Hematopoietic multipotent progenitor cell treated with erythropoietin and hydrocortisone succinate and interleukin-3 and kit ligand, for 4 days (in vitro differentiated cells): ENCODE measurements around the gene CD36.

Experiments used
- DNase-seq: peaks from one replicate; pipeline ENCODE4 v3.0.0-alpha.2; 2015

The CD36 gene

DNA sequence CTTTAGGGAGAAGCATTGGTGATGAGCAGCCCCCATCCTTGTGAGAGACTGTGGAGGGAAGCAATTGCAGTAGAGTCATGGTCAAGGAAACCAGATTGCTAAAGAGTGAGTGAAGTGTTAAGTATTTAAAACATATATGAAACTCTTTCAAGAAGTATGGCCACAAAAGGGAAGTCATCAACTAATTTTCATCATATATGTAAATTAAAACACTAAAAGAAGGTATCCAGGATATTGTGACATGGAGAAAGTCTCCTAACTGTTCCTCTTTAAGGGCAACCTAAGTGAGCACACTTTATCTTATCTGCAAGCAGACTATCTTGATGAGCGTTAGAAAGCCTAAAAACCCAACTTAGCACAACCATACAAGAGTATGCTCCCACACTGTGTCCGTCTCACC is 69.7 kb downstream of the CD36 start:
- DNase-seq, result peak; percentile 76

DNA sequence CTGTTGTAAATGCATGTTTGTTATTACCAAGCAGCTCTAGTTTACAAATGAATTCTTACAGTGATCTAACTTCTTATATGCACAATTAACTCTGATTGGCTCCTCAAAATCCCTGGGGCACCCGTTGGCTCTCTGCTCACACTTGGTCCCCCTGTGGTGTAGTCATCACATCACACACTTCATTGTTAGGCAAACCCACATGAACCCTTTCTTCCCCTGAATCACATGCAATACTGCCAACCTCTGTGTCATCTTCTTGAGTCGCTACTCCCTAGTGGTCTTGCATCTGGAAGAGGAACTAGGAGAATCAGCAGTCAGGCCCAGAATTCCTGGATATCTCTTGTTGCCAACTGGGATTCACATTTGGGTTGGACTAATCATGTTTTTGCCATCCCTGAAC is 73.1 kb downstream of the CD36 start:
- DNase-seq, result no peak

DNA sequence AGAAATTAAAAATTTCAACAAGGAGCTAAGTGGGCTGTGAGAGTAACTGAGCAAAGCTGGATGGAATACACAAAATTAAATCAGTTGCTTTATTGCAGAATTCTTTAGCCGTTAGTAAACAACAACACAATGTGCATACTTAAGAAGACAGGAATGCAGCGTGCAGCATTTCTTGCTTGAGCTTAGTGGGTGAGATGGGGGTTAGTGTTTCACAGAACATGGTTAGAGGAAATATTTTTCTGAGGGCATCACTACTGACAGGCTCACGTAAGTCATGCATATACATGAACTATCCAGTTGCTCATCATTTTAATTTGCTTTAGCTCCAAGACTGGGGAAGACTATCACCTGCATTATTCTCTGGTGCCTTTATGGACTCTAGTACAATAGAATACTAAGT is 80.8 kb downstream of the CD36 start:
- no peak for DNase-seq

DNA sequence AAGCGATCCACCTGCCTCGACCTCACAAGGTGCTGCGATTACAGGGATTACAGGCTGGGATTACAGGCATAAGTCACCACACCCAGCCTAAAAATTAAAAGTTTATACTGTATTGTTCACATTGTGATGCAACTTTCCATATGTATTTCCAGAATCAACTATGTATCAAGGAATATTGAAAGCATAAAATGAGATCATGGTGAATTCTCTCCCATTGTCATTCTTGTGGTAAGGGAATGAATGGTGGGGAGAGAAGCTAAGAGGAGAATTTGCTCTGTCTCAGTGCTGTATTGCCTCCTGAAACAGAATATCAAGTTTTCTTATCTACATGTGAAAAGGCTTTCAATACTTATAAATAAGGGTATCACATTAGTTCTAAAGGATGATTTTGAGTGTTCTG is 81.7 kb downstream of the CD36 start:
- DNase-seq, result no peak

DNA sequence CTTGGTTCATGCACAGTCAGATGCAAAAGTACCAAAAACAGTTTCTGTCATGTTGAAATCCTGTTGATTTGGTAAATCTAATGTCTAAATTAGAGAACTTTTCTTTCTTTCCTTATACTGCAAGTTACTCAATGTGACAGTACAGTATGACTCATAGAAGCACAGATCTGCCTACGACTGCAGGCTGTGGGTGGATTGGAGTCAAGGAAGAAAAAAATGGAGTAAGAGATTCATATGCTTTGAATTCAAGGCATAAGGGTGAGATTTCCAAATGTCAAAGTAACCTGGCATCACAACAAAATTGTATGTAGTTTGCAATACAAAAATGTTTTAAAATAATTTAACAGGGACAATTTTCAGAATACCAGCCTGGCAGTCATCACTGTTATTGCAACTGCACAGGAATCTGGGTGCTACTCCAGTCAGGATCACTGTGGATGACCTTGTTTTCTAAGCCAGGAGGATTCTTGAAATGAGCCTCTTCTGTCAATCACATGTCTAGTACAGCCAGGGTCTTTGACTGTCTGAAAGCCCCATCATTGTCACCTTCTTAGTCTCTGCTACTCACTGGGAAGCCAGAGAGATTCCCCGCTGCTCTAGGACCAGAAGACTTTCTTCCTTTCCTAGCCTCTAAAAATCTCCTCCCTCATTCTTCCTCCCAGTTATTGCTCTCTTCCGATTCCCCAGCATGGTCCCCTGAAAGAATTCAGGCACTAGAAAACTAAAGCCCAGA is 83.6 kb downstream of the CD36 start:
- peak; percentile 38 for DNase-seq

DNA sequence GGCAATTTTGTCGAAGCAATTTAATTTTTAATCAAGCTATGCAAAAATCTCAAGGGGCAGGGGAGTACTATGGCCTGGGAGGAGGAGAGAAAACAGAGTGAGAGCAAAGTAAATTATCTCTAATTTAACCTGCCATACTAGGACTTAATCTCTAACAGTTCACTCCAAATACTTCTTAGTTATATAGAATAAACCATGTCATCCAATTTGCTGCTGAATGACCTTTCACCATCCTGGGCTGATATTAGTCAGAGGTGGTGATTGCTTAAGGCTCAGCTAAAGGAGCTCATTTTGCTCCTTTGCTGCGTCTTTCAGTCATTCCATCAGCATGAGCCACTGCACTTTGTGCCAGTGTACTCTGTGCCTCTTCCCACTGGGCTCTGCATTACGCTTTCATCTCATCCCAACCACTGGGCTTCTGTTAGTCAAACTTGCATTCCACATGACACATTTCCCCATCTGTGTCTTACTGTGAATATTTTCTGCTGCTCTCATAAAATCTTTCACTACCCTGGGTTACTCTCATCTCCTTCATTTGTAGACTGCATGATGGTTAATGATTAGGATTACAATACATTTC is 84.3 kb downstream of the CD36 start:
- no peak for DNase-seq

DNA sequence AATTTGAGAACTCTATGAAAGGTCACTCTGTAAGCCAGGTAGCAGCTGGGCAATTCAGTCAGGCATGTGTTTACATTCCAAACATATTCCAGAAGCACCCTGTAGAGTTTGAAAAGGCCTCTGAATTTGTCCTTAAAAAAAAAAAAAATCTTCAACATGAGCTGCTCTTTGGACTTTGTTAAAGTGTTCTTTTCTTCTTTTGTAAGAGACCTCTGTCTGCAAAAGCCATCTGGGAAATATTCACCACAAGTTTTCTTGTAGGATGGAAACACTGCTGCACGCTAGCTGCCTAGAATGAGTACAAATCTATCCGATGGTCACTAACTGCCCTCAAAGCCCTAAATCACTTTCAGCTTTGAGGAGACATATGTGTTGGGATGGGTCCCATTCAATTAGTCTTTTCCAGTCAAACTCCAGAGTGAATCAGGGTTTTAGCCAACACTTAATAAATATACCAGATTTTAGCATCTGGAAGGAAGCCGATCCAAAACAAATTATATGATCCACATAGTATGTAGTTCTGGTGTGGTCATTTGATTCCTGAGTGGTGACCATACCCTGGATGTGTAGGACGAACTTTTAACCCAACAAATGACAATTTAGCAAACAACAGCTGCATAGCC is 85.9 kb downstream of the CD36 start:
- no peak for DNase-seq

DNA sequence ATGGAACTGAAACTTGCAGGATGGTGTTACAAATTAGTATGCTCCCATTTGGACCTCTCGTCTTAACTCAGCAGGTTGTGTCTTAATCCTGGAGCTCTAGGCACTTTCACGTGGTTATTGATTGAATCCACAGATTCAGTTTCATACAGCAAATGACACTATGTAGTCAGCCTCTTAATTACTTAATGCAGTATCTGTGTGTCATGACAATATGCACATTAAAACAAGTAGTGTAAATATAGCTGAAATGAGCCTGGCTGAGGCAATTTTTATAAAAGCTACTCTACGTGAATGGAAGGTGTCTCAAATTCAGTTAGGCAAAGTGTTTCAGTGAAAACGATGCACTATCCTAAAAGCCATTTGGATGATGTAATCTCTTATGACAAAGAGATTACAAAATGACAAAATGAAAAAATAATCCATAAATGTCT is 86.8 kb downstream of the CD36 start:
- no peak for DNase-seq
